Measurements from ENCODE around the gene RPL29. TPM values are rescaled to one million over a fixed set of nuclear protein-coding genes. Genes with fewer than 3 reads are reported as not detected.

Gene RPL29
- total and polyA plus RNA-seq, 2 of the 13 experiments (the other 11 are each of a cell fraction or from before 2014, with no cell fraction given): 1,348 to 2,263 TPM

GRCh38 chr3:52006017-52006819 is 10.5 kb upstream of the RPL29 start (continued):
- TF ChIP-seq HOXA3 (CRISPR knock-in tag; IDR thresholded peaks at IDR 0.05) (no peak), FOXC1 (CRISPR knock-in tag; IDR thresholded peaks at IDR 0.05; ENCODE audit: borderline replicate concordance) (no peak), RFXAP (CRISPR knock-in tag; IDR thresholded peaks at IDR 0.05; ENCODE audit: borderline replicate concordance) (no peak)

GRCh38 chr3:52005571-52005986 is 9.9 kb upstream of the RPL29 start:
- intact Hi-C loops (cut with micrococcal nuclease; ENCODE audit: unreplicated experiment) (loop anchor here (2.0 kb wide), 2 partner anchors 31 to 47 kb away; no protein-coding TSS in a partner anchor), in situ Hi-C loops (cut with HindIII; ENCODE audit: extremely low pct_ligation_motif_present, low pct_unique_long_range_greater_than_20kb) (no loop called here)
- H3K9me3 ChIP-seq (ENCODE audit: low read length): no peaks in the 10 kb centered on the region
- WGBS (ENCODE audit: low lambda C conversion rate): 0% methylated on average over 6 of the region's 15 CpGs
- no peaks in the 10 kb centered on the region for H4K20me1 ChIP-seq (ENCODE audit: insufficient read depth, low read length)
- DNase-seq (ENCODE audit: low spot score): no peak
- ATAC-seq: peak; percentile 7; the same call in 1 of the 3 replicates
- H3K4me2 ChIP-seq (ENCODE audit: low read depth, low read length): peak overlapping the region; percentile 62
- no peaks in the 10 kb centered on the region for H3K36me3 ChIP-seq (replicated peaks in 1 of 2; ENCODE audit: control insufficient read depth in 1 of 2, insufficient read depth in 2 of 2, low read length in 2 of 2)
- peak overlapping the region in 1 of 3 experiments; percentile 42; a peak in 1 of 6 replicates for H3K4me3 ChIP-seq (replicated peaks in 1 of 3; ENCODE audit: insufficient read depth in 1 of 3, low read depth in 2 of 3, low read length in 3 of 3)
- H3K4me1 ChIP-seq (ENCODE audit: insufficient read depth, low read length): peaks cover 36% of the 10 kb centered on the region
- H3K27me3 ChIP-seq (ENCODE audit: control insufficient read depth in 1 of 2, insufficient read depth in 2 of 2, low read length in 2 of 2): peaks cover 0 to 45% of the 10 kb centered on the region in 2 experiments; a peak in 3 of 5 replicates
- ChIA-PET POLR2A (interaction anchor here (1.0 to 2.0 kb wide), 3 partner anchors 10 to 48 kb away, joined by 4 to 7 read pairs (median 4); partner anchors contain the start of gene RPL29), CTCF (ENCODE audit: low intra/inter-chr PET ratio, low total read pairs) (interaction anchor here (9.0 kb wide), 1 partner anchor 138 kb away, joined by 110 read pairs; no protein-coding TSS in a partner anchor)
- no TSS peak for BruUV-seq (replicated peaks)
- no peak for FAIRE-seq
- no peak overlapping the region for H3K27ac ChIP-seq (ENCODE audit: extremely low read length, insufficient read depth, low read length)
- H3K79me2 ChIP-seq (ENCODE audit: insufficient read depth, low read length): no peaks in the 10 kb centered on the region
- H3K9ac ChIP-seq (ENCODE audit: insufficient read depth, low read depth, low read length): no peak overlapping the region
- no peak overlapping the region for H2AFZ ChIP-seq (ENCODE audit: low read length)
- TF ChIP-seq GABPB1 (CRISPR knock-in tag; IDR thresholded peaks at IDR 0.05): peak; percentile 27; the same call in 1 of the 2 replicates
- TF ChIP-seq ZNF512B (CRISPR knock-in tag; IDR thresholded peaks at IDR 0.05; ENCODE audit: borderline replicate concordance): no peak
- TF ChIP-seq IRF9 (CRISPR knock-in tag; IDR thresholded peaks at IDR 0.05; ENCODE audit: borderline replicate concordance): no peak
- TF ChIP-seq ZBTB38 (CRISPR knock-in tag; IDR thresholded peaks at IDR 0.05): 0 out of 2 replicates have a peak, but pooled peaks have one; percentile 28
- 0 out of 2 replicates have a peak, but pooled peaks have one; percentile 29 for TF ChIP-seq MEF2D (CRISPR knock-in tag; IDR thresholded peaks at IDR 0.05)
- TF ChIP-seq PAX8 (CRISPR knock-in tag; IDR thresholded peaks at IDR 0.05; ENCODE audit: borderline replicate concordance): no peak
- TF ChIP-seq HINFP (CRISPR knock-in tag; IDR thresholded peaks at IDR 0.05; ENCODE audit: low read depth): no peak
- no peak for TF ChIP-seq HNF1B (CRISPR knock-in tag; IDR thresholded peaks at IDR 0.05)
- no peak for TF ChIP-seq ZNF414 (CRISPR knock-in tag; IDR thresholded peaks at IDR 0.05)

Data from HepG2 (cell line).